Parathyroid adenoma (tissue), 2 donors: ENCODE results near the gene WIZ.

Experiments used
- H2AFZ ChIP-seq: fragments of 300-600 bp; sonication (generic); one replicate; pipeline ENCODE4 v1.7.0; 2017; ENCODE audit warnings: antibody characterized with exemption, mild to moderate bottlenecking
- H3K27ac ChIP-seq: fragments of 300-600 bp; sonication (generic); one replicate; pipeline ENCODE4 v1.7.0; 2017
- H3K27me3 ChIP-seq: fragments of 300-600 bp; sonication (generic); one replicate; pipeline ENCODE4 v1.7.0; 2017; ENCODE audit warnings: low read length; ENCODE audit not compliant: control insufficient read depth, insufficient read depth
- H3K36me3 ChIP-seq: fragments of 300-600 bp; sonication (generic); one replicate; pipeline ENCODE4 v1.7.0; 2017; ENCODE audit warnings: low read length; ENCODE audit not compliant: control insufficient read depth, insufficient read depth
- H3K4me1 ChIP-seq: fragments of 300-600 bp; sonication (generic); one replicate; pipeline ENCODE4 v1.7.0; 2017; ENCODE audit warnings: control low read depth
- H3K4me2 ChIP-seq: fragments of 300-600 bp; sonication (generic); one replicate; pipeline ENCODE4 v1.7.0; 2017; ENCODE audit warnings: low read length
- H3K4me3 ChIP-seq: fragments of 300-600 bp; sonication (generic); one replicate; pipeline ENCODE4 v1.7.0; 2017; ENCODE audit warnings: low read depth, low read length
- H3K79me2 ChIP-seq: fragments of 300-600 bp; sonication (generic); one replicate; pipeline ENCODE4 v1.7.0; 2017; ENCODE audit warnings: control low read depth
- H3K9ac ChIP-seq: fragments of 300-600 bp; sonication (generic); one replicate; pipeline ENCODE4 v1.7.0; 2017; ENCODE audit warnings: mild to moderate bottlenecking
- H3K9me3 ChIP-seq: fragments of 300-600 bp; sonication (generic); one replicate; pipeline ENCODE4 v1.7.0; 2017; ENCODE audit warnings: low read length; ENCODE audit not compliant: control insufficient read depth
- CTCF ChIP-seq: fragments of 300-600 bp; sonication (generic); IDR thresholded peaks from one replicate; pipeline ENCODE4 v1.7.0; 2017; ENCODE audit warnings: antibody characterized with exemption, mild to moderate bottlenecking
- donor health status: primary hyperparathyroidism.

The WIZ gene

GRCh38 chr19:15456871-15457700, 7.3 kb upstream of the WIZ start:
- TF ChIP-seq CTCF = no peak
- Histone ChIP-seq H3K36me3 (no peaks in the 10 kb centered on the region), H3K4me1 (peaks cover 4% of the 10 kb centered on the region), H3K27ac (no peak overlapping the region), H2AFZ (peak overlapping the region; percentile 56), H3K4me2 (peak overlapping the region; percentile 43), H3K9ac (no peak overlapping the region), H3K4me3 (no peak overlapping the region), H3K27me3 (no peaks in the 10 kb centered on the region), H3K9me3 (no peaks in the 10 kb centered on the region), H3K79me2 (no peaks in the 10 kb centered on the region)

- H3K79me2 ChIP-seq = no peaks in the 10 kb centered on the region
- H3K4me3 ChIP-seq = no peak overlapping the region
- H3K27ac ChIP-seq = no peak overlapping the region
- H3K9me3 ChIP-seq = no peaks in the 10 kb centered on the region
- H3K36me3 ChIP-seq = no peaks in the 10 kb centered on the region
- H3K4me2 ChIP-seq = peak overlapping the region; percentile 42
- H3K27me3 ChIP-seq = no peaks in the 10 kb centered on the region
- H3K9ac ChIP-seq = no peak overlapping the region
- no peak overlapping the region for H2AFZ ChIP-seq
- peaks cover 4% of the 10 kb centered on the region for H3K4me1 ChIP-seq
- TF ChIP-seq CTCF = no peak
These were observed 6.7 kb upstream of the WIZ start for GRCh38 chr19:15456441-15456840.

GRCh38 chr19:15455996-15456395, 6.2 kb upstream of the WIZ start:
- Histone ChIP-seq H3K4me1 (peaks cover 4% of the 10 kb centered on the region), H3K9me3 (no peaks in the 10 kb centered on the region), H3K36me3 (no peaks in the 10 kb centered on the region), H3K79me2 (no peaks in the 10 kb centered on the region), H3K4me3 (no peak overlapping the region), H3K4me2 (no peak overlapping the region), H3K27me3 (no peaks in the 10 kb centered on the region), H2AFZ (no peak overlapping the region), H3K27ac (no peak overlapping the region), H3K9ac (no peak overlapping the region)
- no peak for TF ChIP-seq CTCF

GRCh38 chr19:15453906-15454860, 4.4 kb upstream of the WIZ start:
- Histone ChIP-seq H3K27me3 (no peaks in the 10 kb centered on the region), H3K9me3 (no peaks in the 10 kb centered on the region), H3K79me2 (no peaks in the 10 kb centered on the region), H3K4me1 (peaks cover 4% of the 10 kb centered on the region), H3K4me3 (no peak overlapping the region), H3K4me2 (no peak overlapping the region), H3K36me3 (no peaks in the 10 kb centered on the region), H3K9ac (no peak overlapping the region), H3K27ac (no peak overlapping the region), H2AFZ (no peak overlapping the region)
- TF ChIP-seq CTCF = peak; percentile 21
